ENCODE data around the gene ZNF532. TPM values are rescaled to one million over a fixed set of nuclear protein-coding genes. Genes with fewer than 3 reads are reported as not detected.

The ZNF532 gene
- total and polyA plus RNA-seq, 2 of the 13 experiments (the other 11 are each of a cell fraction or from before 2014, with no cell fraction given) = not detected

DNA sequence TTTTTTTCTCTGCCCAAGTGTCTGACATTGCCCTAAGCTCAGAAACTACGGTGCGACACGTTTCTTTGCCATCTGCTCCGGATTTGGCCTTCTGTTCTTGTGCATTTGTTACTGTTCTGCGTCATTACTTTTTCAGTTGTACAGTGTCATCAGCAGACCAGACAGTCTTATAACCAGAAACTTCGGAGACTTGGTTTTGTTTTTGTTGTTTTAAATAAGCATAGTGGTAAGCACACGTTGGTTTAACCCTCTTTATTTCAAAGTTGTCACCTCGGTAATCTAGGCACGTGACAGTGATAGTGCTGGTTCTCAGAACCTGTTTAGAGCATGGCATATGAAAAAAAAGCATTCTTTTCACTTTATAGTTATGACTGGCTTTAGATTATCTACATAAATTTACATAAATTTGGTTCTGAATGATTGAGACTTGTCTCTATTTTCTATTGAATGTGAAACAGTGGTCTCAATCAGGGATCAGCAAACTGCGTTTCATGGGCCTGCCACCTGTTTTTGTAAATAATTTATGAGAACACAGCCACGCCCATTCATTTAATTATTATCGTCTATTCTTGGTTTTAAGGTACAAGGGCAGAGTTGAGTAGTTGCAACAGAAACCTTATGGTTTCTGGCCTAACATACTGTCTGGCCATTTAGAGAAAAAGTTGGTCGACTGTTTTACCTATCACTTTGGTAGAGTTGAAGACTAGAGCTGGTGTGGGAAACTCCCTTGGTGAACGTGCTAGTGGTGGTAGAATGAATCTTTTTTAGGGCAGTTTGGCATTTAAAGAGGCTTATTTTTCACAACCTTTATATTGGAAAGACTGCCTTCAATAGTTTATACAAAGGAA is 106.5 kb downstream of the ZNF532 start:
- no peak for ATAC-seq

More for the DNA sequence above, 106.5 kb downstream of the ZNF532 start:
- H3K79me2 ChIP-seq (ENCODE audit: insufficient read depth, low read length) = no peaks in the 10 kb centered on the region
- H3K9ac ChIP-seq (ENCODE audit: insufficient read depth, low read depth, low read length) = no peak overlapping the region
- ChIA-PET POLR2A (no interaction called here), CTCF (ENCODE audit: low intra/inter-chr PET ratio, low total read pairs) (no interaction called here)
- BruUV-seq (replicated peaks) = no TSS peak
- no peaks in the 10 kb centered on the region for H3K9me3 ChIP-seq (ENCODE audit: low read length)
- 18% methylated on average over 14 of the region's 14 CpGs for WGBS (ENCODE audit: low lambda C conversion rate)
- no peaks in the 10 kb centered on the region for H4K20me1 ChIP-seq (ENCODE audit: insufficient read depth, low read length)
- DNase-seq (ENCODE audit: low spot score) = no peak
- H3K4me2 ChIP-seq (ENCODE audit: low read depth, low read length) = no peak overlapping the region
- no peaks in the 10 kb centered on the region for H3K4me1 ChIP-seq (ENCODE audit: insufficient read depth, low read length)
- no peak overlapping the region for H3K27ac ChIP-seq (ENCODE audit: extremely low read length, insufficient read depth, low read length)
- peaks cover 0 to 64% of the 10 kb centered on the region in 2 experiments; a peak in 3 of 5 replicates for H3K27me3 ChIP-seq (ENCODE audit: control insufficient read depth in 1 of 2, insufficient read depth in 2 of 2, low read length in 2 of 2)
- in situ Hi-C loops (cut with HindIII; ENCODE audit: extremely low pct_ligation_motif_present, low pct_unique_long_range_greater_than_20kb) = no loop called here
- no peak overlapping the region for H2AFZ ChIP-seq (ENCODE audit: low read length)
- no peaks in the 10 kb centered on the region for H3K36me3 ChIP-seq (replicated peaks in 1 of 2; ENCODE audit: control insufficient read depth in 1 of 2, insufficient read depth in 2 of 2, low read length in 2 of 2)
- intact Hi-C loops (cut with micrococcal nuclease; ENCODE audit: unreplicated experiment) = no loop called here
- no peak for FAIRE-seq
- TF ChIP-seq, protein P1, sequence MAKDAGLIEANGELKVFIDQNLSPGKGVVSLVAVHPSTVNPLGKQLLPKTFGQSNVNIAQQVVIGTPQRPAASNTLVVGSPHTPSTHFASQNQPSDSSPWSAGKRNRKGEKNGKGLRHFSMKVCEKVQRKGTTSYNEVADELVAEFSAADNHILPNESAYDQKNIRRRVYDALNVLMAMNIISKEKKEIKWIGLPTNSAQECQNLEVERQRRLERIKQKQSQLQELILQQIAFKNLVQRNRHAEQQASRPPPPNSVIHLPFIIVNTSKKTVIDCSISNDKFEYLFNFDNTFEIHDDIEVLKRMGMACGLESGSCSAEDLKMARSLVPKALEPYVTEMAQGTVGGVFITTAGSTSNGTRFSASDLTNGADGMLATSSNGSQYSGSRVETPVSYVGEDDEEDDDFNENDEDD (CRISPR knock-in tag; IDR thresholded peaks at IDR 0.05; ENCODE audit: borderline replicate concordance) = no peak
- no peak for TF ChIP-seq IKZF4 (CRISPR knock-in tag; IDR thresholded peaks at IDR 0.05; ENCODE audit: borderline replicate concordance, low read depth, not compliant biosample characterization)
- TF ChIP-seq, protein P2, sequence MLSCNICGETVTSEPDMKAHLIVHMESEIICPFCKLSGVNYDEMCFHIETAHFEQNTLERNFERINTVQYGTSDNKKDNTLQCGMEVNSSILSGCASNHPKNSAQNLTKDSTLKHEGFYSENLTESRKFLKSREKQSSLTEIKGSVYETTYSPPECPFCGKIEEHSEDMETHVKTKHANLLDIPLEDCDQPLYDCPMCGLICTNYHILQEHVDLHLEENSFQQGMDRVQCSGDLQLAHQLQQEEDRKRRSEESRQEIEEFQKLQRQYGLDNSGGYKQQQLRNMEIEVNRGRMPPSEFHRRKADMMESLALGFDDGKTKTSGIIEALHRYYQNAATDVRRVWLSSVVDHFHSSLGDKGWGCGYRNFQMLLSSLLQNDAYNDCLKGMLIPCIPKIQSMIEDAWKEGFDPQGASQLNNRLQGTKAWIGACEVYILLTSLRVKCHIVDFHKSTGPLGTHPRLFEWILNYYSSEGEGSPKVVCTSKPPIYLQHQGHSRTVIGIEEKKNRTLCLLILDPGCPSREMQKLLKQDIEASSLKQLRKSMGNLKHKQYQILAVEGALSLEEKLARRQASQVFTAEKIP (CRISPR knock-in tag; IDR thresholded peaks at IDR 0.05; ENCODE audit: borderline replicate concordance) = no peak
- no peak for TF ChIP-seq KLF6 (CRISPR knock-in tag; IDR thresholded peaks at IDR 0.05)
- TF ChIP-seq SRSF4 (IDR thresholded peaks at IDR 0.05; ENCODE audit: low read depth, low read length, poor library complexity, severe bottlenecking) = no peak
- TF ChIP-seq, protein P3, sequence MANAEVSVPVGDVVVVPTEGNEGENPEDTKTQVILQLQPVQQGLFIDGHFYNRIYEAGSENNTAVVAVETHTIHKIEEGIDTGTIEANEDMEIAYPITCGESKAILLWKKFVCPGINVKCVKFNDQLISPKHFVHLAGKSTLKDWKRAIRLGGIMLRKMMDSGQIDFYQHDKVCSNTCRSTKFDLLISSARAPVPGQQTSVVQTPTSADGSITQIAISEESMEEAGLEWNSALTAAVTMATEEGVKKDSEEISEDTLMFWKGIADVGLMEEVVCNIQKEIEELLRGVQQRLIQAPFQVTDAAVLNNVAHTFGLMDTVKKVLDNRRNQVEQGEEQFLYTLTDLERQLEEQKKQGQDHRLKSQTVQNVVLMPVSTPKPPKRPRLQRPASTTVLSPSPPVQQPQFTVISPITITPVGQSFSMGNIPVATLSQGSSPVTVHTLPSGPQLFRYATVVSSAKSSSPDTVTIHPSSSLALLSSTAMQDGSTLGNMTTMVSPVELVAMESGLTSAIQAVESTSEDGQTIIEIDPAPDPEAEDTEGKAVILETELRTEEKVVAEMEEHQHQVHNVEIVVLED (CRISPR knock-in tag; IDR thresholded peaks at IDR 0.05; ENCODE audit: borderline replicate concordance) = no peak
- TF ChIP-seq ZNF782 (CRISPR knock-in tag; IDR thresholded peaks at IDR 0.05; ENCODE audit: borderline replicate concordance) = no peak
- no peak for TF ChIP-seq ZNF337 (CRISPR knock-in tag; IDR thresholded peaks at IDR 0.05; ENCODE audit: borderline replicate concordance, low read depth)
- TF ChIP-seq ZNF629 (CRISPR knock-in tag; conservative IDR thresholded peaks at IDR 0.05) = no peak
- TF ChIP-seq, protein P4, sequence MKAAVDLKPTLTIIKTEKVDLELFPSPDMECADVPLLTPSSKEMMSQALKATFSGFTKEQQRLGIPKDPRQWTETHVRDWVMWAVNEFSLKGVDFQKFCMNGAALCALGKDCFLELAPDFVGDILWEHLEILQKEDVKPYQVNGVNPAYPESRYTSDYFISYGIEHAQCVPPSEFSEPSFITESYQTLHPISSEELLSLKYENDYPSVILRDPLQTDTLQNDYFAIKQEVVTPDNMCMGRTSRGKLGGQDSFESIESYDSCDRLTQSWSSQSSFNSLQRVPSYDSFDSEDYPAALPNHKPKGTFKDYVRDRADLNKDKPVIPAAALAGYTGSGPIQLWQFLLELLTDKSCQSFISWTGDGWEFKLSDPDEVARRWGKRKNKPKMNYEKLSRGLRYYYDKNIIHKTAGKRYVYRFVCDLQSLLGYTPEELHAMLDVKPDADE (CRISPR knock-in tag; IDR thresholded peaks at IDR 0.05) = no peak
- H3K4me3 ChIP-seq (replicated peaks in 1 of 3; ENCODE audit: insufficient read depth in 1 of 3, low read depth in 2 of 3, low read length in 3 of 3) = no peak overlapping the region
